PC-3 (cell line): ENCODE data around the gene PAPOLA.
"Not testable (repeated sequence)": the region's sequence is repeated elsewhere in the genome, so short reads cannot be mapped to it uniquely, and the experiment has no call there.

ENCODE experiments used
- CTCF ChIP-seq: fragments of 300-600 bp; sonication (generic); conservative IDR thresholded peaks from 2 replicates; pipeline ENCODE4 v1.5.1; 2017; ENCODE audit warnings: antibody characterized with exemption, low read depth, mild to moderate bottlenecking, low read length
- EZH2 ChIP-seq: fragments of 300-600 bp; sonication (generic); IDR thresholded peaks from one replicate; pipeline ENCODE4 v1.6.1; 2017; ENCODE audit warnings: antibody characterized with exemption, mild to moderate bottlenecking, low read length; ENCODE audit not compliant: unreplicated experiment
- EZH2phosphoT487 ChIP-seq: fragments of 300-600 bp; sonication (generic); IDR thresholded peaks from 2 replicates; pipeline ENCODE4 v1.6.1; 2018; ENCODE audit warnings: mild to moderate bottlenecking, antibody characterized with exemption, low read length, borderline replicate concordance

GRCh38 chr14:96504353-96504752 is 2.2 kb downstream of the PAPOLA start:
- not testable (repeated sequence) for TF ChIP-seq EZH2, CTCF, EZH2phosphoT487
